Measurements from ENCODE around the gene PFKFB3. TPM values are rescaled to one million over a fixed set of nuclear protein-coding genes. Genes with fewer than 3 reads are reported as not detected.

Gene PFKFB3
- polyA plus RNA-seq, 1 donor, result 14.1 TPM

GRCh38 chr10:6220418-6221191 is 17.9 kb downstream of the PFKFB3 start:
- DNase-seq (ENCODE audit: low read depth), result no peak

DNA sequence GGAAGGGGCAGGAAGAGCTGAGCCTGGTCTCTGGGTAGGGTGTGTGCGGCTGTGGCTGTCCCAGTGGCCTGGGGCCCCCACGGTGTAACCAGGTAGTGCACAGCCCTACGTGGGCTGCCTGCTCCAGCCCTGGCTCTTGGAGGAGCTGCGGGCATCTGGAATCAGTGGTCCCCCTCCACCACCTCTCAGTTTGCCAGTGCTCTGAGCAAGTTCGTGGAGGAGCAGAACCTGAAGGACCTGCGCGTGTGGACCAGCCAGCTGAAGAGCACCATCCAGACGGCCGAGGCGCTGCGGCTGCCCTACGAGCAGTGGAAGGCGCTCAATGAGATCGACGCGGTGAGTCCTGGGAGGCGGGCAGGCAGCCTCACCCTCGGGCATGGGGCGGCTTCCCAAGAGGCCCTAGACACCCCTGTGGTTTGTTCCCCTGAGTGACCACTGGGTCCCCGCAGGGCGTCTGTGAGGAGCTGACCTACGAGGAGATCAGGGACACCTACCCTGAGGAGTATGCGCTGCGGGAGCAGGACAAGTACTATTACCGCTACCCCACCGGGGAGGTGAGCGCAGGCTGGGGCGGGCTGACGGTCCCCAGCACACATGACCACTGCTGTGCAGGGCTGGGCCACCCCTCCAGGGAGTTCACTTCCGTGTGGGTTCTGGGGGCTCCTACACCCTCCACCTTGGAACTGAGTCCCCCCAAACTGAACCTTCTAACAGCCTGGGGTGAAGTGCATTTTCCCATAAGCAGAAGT is 18.6 kb downstream of the PFKFB3 start:
- DNase-seq (ENCODE audit: low read depth), result no peak

GRCh38 chr10:6221971-6222751 is 19.4 kb downstream of the PFKFB3 start:
- no peak for DNase-seq (ENCODE audit: low read depth)

GRCh38 chr10:6222755-6223154 is 20.0 kb downstream of the PFKFB3 start:
- no peak for DNase-seq (ENCODE audit: low read depth)

GRCh38 chr10:6223981-6224380 is 21.2 kb downstream of the PFKFB3 start:
- DNase-seq (ENCODE audit: low read depth), result no peak

DNA sequence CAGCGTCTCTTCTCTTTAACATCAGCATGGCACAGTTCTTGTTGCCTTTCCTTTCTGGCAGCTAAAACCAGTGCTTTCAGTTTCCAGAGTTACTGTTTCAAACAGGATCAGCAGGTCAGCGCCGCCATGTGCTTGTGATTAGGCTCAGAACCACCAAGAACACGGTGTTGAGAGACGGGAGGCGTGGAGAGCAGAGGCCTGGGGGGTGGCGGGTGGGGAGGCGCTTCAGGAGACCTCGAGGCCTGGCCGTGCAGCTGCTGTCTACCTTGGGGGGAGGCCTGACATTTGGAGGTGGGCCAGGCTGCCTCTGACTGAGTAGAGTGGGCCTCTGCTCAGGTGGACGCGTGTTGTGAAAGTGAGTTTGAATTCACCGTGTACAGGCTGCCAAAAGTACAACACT is 22.0 kb downstream of the PFKFB3 start:
- DNase-seq (ENCODE audit: low read depth), result no peak

DNA sequence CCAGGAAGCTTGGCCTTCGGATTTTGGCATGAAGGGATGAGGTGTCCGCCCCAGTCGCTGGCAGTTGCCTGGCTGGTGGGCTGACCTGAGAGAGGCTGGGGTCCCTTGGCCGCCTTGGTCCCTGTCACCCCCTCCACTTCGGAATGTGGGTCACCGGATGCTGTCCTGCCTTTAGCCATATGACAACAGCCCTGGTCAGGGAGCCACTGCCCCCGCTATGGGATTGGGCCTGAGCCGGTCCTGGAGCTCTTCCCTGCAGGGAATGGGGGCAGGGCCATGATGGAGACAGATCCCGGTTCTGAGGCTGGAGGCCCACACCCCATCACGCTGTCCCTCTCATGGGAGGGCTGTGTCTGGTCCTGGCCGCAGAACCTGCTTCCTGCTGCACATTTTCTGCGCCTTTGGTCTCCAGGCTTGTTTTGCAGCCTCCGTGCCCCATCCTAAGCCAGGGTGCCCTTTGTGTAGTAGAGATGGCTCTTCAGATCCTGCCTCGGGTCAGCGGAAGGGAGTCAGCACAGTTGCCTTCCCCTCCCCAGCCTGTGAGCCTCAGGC is 22.6 kb downstream of the PFKFB3 start:
- no peak for DNase-seq (ENCODE audit: low read depth)

- no peak for DNase-seq (ENCODE audit: low read depth)
These were observed 23.5 kb downstream of the PFKFB3 start for GRCh38 chr10:6226216-6226615.

DNA sequence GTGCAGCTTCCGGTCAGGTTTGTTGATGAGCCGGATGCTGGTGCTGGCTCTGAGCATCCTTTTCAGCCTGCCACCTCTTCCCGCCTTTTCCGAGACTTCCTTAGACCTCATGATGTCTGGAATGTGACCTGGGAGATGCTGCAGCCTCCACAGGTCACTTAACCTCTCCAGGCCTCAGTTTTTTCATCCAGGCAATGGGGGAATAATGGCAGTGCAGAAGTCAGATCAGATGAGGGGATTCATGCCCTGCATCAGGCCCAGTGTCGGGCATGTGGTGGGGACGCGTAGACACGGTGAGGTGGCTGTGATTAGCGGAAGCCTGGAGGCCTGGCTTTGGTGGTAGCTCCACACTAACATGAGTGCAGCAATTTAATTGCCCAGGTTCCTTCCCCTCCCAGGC is 24.6 kb downstream of the PFKFB3 start:
- DNase-seq (ENCODE audit: low read depth), result no peak

DNA sequence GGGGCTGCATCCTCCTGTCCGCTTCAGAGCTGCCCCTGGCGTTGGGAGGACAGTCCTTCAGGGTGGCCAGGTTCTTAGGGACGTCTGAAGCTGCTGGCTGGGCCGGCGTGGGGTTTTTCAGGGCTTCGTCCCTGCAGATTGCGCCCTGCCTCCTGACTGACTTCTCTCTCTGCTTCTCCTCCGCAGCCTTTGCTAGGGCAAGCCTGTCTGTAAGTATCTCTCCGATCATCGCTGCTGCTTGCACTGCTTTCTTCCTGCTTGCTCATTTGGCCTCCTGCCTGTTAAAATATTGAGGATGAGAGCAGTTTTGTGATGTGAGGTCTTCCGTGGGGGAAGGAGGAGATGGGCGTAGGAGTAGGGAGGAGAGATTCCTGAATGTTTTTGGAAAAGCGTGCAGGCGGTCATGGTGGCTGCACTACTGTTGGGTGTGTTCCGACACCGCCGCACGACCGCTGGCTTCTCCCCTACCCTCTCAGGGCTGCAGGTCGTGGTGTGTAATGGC is 25.3 kb downstream of the PFKFB3 start:
- no peak for DNase-seq (ENCODE audit: low read depth)

DNA sequence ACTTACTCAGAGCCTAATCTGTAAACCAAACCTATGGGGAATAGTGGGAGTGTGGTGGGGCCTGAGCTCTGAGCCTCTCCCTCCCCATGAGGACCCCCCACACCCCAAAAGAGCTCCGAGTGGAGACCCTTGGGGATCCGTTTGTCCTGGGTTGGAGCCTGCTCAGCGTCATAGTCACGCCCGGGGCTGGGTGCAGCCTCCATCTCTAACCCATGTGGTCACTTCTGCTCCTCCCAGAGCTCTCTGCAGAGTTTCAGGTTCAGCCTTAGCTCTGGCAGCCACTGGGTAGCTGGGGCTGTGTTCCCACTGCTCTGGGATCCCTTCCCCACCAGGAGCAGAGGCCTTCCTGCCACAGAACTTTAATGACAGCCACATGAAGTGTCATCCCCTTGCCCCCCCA is 25.9 kb downstream of the PFKFB3 start:
- DNase-seq (ENCODE audit: low read depth), result no peak

- no peak for DNase-seq (ENCODE audit: low read depth)
These were observed 26.6 kb downstream of the PFKFB3 start for GRCh38 chr10:6229290-6229689.

DNA sequence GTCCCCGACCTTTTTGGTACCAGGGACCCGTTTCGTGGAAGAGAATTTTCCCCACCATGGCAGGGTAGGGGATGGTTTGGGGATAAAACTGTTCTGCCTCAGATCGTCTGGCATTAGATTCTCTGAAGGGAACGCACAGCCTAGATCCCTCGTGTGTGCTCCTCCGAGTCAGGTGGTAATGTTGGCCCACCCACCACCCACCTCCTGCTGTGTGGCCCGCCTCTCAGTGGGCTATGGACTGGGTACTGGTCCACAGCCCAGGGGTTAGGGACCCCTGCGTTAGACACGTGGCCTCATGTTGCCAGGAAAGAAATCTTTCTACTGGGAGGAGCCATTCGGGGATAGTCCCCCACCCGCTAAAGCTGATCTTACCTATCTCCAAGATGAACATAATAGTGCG is 27.0 kb downstream of the PFKFB3 start:
- no peak for DNase-seq (ENCODE audit: low read depth)

DNA sequence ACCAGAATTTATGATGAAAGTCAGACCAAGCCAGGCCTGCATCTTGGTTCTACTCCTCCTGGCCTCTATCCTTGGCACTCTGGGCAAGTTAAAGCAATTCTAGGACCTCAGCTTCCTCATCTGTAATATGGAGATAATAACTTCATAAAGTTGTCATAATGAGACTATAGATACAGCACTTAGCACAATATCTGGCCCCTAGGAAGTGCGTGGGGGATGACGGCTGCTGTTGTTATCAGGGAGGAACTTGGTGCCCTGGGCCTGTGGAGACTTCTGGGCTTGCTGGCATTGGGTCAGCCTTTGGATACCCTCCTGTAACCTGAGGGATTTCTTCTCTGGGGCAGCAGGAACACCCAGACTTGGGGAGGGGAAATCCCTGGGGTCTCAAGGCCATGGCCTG is 27.6 kb downstream of the PFKFB3 start:
- DNase-seq (ENCODE audit: low read depth), result no peak

GRCh38 chr10:6231146-6231545 is 28.4 kb downstream of the PFKFB3 start:
- DNase-seq (ENCODE audit: low read depth), result no peak

DNA sequence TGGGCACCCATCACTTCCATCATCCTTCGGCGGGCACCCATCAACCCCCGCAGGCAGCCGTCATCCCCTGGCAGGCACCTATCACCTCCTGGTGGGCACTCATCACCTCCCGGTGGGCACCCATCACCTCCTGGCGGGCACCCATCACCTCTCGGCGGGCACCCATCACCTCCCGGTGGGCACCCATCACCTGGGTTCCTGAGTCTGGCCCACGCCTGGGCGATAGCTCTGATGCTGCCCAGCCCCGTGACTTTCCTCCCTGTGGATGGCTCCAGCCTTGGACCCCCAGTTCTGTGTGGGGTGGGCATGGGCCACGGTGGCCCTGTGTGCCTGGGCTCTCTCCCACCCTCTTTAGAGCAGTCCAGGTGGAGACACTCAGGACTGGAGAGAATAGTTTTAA is 29.0 kb downstream of the PFKFB3 start:
- DNase-seq (ENCODE audit: low read depth), result no peak

GRCh38 chr10:6232225-6232807 is 29.6 kb downstream of the PFKFB3 start:
- DNase-seq (ENCODE audit: low read depth), result no peak

DNA sequence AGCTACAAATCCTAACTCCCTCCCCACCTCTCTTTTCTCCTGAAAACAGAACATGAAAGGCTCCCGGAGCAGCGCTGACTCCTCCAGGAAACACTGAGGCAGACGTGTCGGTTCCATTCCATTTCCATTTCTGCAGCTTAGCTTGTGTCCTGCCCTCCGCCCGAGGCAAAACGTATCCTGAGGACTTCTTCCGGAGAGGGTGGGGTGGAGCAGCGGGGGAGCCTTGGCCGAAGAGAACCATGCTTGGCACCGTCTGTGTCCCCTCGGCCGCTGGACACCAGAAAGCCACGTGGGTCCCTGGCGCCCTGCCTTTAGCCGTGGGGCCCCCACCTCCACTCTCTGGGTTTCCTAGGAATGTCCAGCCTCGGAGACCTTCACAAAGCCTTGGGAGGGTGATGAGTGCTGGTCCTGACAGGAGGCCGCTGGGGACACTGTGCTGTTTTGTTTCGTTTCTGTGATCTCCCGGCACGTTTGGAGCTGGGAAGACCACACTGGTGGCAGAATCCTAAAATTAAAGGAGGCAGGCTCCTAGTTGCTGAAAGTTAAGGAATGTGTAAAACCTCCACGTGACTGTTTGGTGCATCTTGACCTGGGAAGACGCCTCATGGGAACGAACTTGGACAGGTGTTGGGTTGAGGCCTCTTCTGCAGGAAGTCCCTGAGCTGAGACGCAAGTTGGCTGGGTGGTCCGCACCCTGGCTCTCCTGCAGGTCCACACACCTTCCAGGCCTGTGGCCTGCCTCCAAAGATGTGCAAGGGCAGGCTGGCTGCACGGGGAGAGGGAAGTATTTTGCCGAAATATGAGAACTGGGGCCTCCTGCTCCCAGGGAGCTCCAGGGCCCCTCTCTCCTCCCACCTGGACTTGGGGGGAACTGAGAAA is 30.4 kb downstream of the PFKFB3 start:
- no peak for DNase-seq (ENCODE audit: low read depth)

GRCh38 chr10:6233725-6234277 is 31.1 kb downstream of the PFKFB3 start:
- DNase-seq (ENCODE audit: low read depth), result no peak

DNA sequence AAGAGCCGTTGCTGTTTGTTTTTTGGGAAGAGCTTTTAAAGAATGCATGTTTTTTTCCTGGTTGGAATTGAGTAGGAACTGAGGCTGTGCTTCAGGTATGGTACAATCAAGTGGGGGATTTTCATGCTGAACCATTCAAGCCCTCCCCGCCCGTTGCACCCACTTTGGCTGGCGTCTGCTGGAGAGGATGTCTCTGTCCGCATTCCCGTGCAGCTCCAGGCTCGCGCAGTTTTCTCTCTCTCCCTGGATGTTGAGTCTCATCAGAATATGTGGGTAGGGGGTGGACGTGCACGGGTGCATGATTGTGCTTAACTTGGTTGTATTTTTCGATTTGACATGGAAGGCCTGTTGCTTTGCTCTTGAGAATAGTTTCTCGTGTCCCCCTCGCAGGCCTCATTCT is 31.6 kb downstream of the PFKFB3 start:
- no peak for DNase-seq (ENCODE audit: low read depth)

Measured in forelimb muscle (tissue), 1 donor.